Upper lobe of left lung (tissue), 4 donors: ENCODE results near the gene UTP25.
"Not testable (repeated sequence)": the region's sequence is repeated elsewhere in the genome, so short reads cannot be mapped to it uniquely, and the experiment has no call there.

Experiments used
- CTCF ChIP-seq, 6 experiments: fragments of 450-650 bp in 4 of 6; fragments of 200-600 bp in 2 of 6; sonication (generic) in 2 of 6; IDR thresholded peaks; one replicate each; pipeline ENCODE4 v1.5.1; 2016 to 2019; ENCODE audit warnings: antibody characterized with exemption in 6 of 6
- POLR2A ChIP-seq, 4 donors: fragments of 450-650 bp; IDR thresholded peaks; one replicate each; pipeline ENCODE4 v1.5.1; 2016 to 2017; ENCODE audit warnings: antibody characterized with exemption in 4 of 4, mild to moderate bottlenecking in 2 of 4
- POLR2AphosphoS5 ChIP-seq, 2 donors: sonication (generic); formaldehyde crosslinking; IDR thresholded peaks; one replicate each; pipeline ENCODE4 v1.5.1; 2017; ENCODE audit warnings: antibody characterized with exemption in 2 of 2

GRCh38 chr1:209904774-209905173 is 77.0 kb downstream of the UTP25 start:
- not testable (repeated sequence) for TF ChIP-seq POLR2A, POLR2AphosphoS5, CTCF (IDR thresholded peaks at IDR 0.05)
